ENCODE measurements around the gene PNMA6F. TPM values are rescaled to one million over a fixed set of nuclear protein-coding genes. Genes with fewer than 3 reads are reported as not detected.
"Not testable (repeated sequence)": the region's sequence is repeated elsewhere in the genome, so short reads cannot be mapped to it uniquely, and the experiment has no call there.

Gene PNMA6F
- total RNA-seq, 1 experiment from 2014 or later: not detected

GRCh38 chrX:153302796-153303195 is 18.8 kb downstream of the PNMA6F start:
- H3K9me3 ChIP-seq (ENCODE audit: low read length): no peaks in the 10 kb centered on the region

GRCh38 chrX:153301746-153302145 is 19.8 kb downstream of the PNMA6F start:
- Histone ChIP-seq H3K4me2 (ENCODE audit: low read depth, low read length, poor library complexity, severe bottlenecking) (no peak overlapping the region), H2AFZ (ENCODE audit: low read length) (no peak overlapping the region), H3K9me3 (ENCODE audit: low read length) (no peaks in the 10 kb centered on the region), H3K9ac (ENCODE audit: low read length) (no peak overlapping the region), H3K4me1 (ENCODE audit: low read length) (no peaks in the 10 kb centered on the region), H3K36me3 (ENCODE audit: insufficient read depth, low read length) (no peaks in the 10 kb centered on the region), H3K27ac (ENCODE audit: low read length) (no peak overlapping the region), H3K79me2 (ENCODE audit: low read length) (no peaks in the 10 kb centered on the region), H4K20me1 (ENCODE audit: insufficient read depth, low read depth, low read length) (no peaks in the 10 kb centered on the region), H3K27me3 (ENCODE audit: low read length) (no peaks in the 10 kb centered on the region), H3K9me2 (replicated peaks; ENCODE audit: insufficient read depth, low read length) (no peaks in the 10 kb centered on the region), H3K4me3 (ENCODE audit: low read length) (no peak overlapping the region)
- DNase-seq: no peak

More at GRCh38 chrX:153302796-153303195, 18.8 kb downstream of the PNMA6F start:
- Histone ChIP-seq H3K4me2 (ENCODE audit: low read depth, low read length, poor library complexity, severe bottlenecking) (no peak overlapping the region), H3K4me1 (ENCODE audit: low read length) (no peaks in the 10 kb centered on the region), H4K20me1 (ENCODE audit: insufficient read depth, low read depth, low read length) (no peaks in the 10 kb centered on the region), H3K4me3 (ENCODE audit: low read length) (no peak overlapping the region), H3K9me2 (replicated peaks; ENCODE audit: insufficient read depth, low read length) (no peaks in the 10 kb centered on the region), H3K79me2 (ENCODE audit: low read length) (no peaks in the 10 kb centered on the region), H3K9ac (ENCODE audit: low read length) (no peak overlapping the region), H3K27me3 (ENCODE audit: low read length) (no peaks in the 10 kb centered on the region), H3K36me3 (ENCODE audit: insufficient read depth, low read length) (no peaks in the 10 kb centered on the region), H3K27ac (ENCODE audit: low read length) (no peak overlapping the region), H2AFZ (ENCODE audit: low read length) (no peak overlapping the region)
- DNase-seq: no peak

- no peaks in the 10 kb centered on the region for H3K4me1 ChIP-seq (ENCODE audit: low read length)
Measured at GRCh38 chrX:153299855-153300254, 21.7 kb downstream of the PNMA6F start.

DNA sequence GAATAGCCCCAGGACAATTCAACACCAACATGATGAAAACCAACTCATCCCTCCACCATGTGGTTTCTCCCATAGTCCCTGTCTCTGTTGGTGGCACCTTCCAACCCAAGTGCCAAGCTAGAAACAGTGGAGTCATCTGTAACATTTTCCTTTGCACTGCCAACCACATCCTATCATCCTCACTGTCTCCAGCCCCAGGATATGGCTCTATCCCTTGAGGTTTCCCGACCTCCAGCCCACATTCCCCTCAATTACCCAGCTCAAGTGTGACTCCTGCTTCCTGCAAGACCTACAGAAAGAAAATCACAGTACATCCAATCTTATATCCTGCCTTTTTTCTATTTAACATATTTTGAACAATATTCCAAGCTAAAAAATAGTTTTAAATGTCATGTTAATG is 24.2 kb downstream of the PNMA6F start:
- H2AFZ ChIP-seq (ENCODE audit: low read length): no peak overlapping the region
- H3K79me2 ChIP-seq (ENCODE audit: low read length): no peaks in the 10 kb centered on the region
- DNase-seq: no peak
- no peaks in the 10 kb centered on the region for H3K9me3 ChIP-seq (ENCODE audit: low read length)
- no peaks in the 10 kb centered on the region for H3K27me3 ChIP-seq (ENCODE audit: low read length)
- no peak overlapping the region for H3K27ac ChIP-seq (ENCODE audit: low read length)
- H3K4me1 ChIP-seq (ENCODE audit: low read length): no peaks in the 10 kb centered on the region
- H3K9me2 ChIP-seq (replicated peaks; ENCODE audit: insufficient read depth, low read length): no peaks in the 10 kb centered on the region
- no peak overlapping the region for H3K9ac ChIP-seq (ENCODE audit: low read length)
- no peak overlapping the region for H3K4me2 ChIP-seq (ENCODE audit: low read depth, low read length, poor library complexity, severe bottlenecking)
- H3K36me3 ChIP-seq (ENCODE audit: insufficient read depth, low read length): no peaks in the 10 kb centered on the region
- no peak overlapping the region for H3K4me3 ChIP-seq (ENCODE audit: low read length)
- no peaks in the 10 kb centered on the region for H4K20me1 ChIP-seq (ENCODE audit: insufficient read depth, low read depth, low read length)

More at GRCh38 chrX:153299855-153300254, 21.7 kb downstream of the PNMA6F start:
- Histone ChIP-seq H3K9me2 (replicated peaks; ENCODE audit: insufficient read depth, low read length) (no peaks in the 10 kb centered on the region), H3K79me2 (ENCODE audit: low read length) (no peaks in the 10 kb centered on the region), H3K4me3 (ENCODE audit: low read length) (no peak overlapping the region), H3K9me3 (ENCODE audit: low read length) (no peaks in the 10 kb centered on the region), H3K27ac (ENCODE audit: low read length) (no peak overlapping the region), H3K9ac (ENCODE audit: low read length) (no peak overlapping the region), H3K4me2 (ENCODE audit: low read depth, low read length, poor library complexity, severe bottlenecking) (no peak overlapping the region), H3K36me3 (ENCODE audit: insufficient read depth, low read length) (no peaks in the 10 kb centered on the region), H3K27me3 (ENCODE audit: low read length) (no peaks in the 10 kb centered on the region), H2AFZ (ENCODE audit: low read length) (no peak overlapping the region), H4K20me1 (ENCODE audit: insufficient read depth, low read depth, low read length) (no peaks in the 10 kb centered on the region)
- no peak for DNase-seq

- not testable (repeated sequence) for H3K4me1 ChIP-seq (ENCODE audit: low read length); H3K9me3 ChIP-seq (ENCODE audit: low read length); H3K4me3 ChIP-seq (ENCODE audit: low read length); H3K27me3 ChIP-seq (ENCODE audit: low read length); H3K9ac ChIP-seq (ENCODE audit: low read length); H4K20me1 ChIP-seq (ENCODE audit: insufficient read depth, low read depth, low read length); H2AFZ ChIP-seq (ENCODE audit: low read length); H3K4me2 ChIP-seq (ENCODE audit: low read depth, low read length, poor library complexity, severe bottlenecking); H3K9me2 ChIP-seq (replicated peaks; ENCODE audit: insufficient read depth, low read length); H3K27ac ChIP-seq (ENCODE audit: low read length); H3K79me2 ChIP-seq (ENCODE audit: low read length); H3K36me3 ChIP-seq (ENCODE audit: insufficient read depth, low read length); DNase-seq
Measured at GRCh38 chrX:153293485-153294071, 28.0 kb downstream of the PNMA6F start.

DNA sequence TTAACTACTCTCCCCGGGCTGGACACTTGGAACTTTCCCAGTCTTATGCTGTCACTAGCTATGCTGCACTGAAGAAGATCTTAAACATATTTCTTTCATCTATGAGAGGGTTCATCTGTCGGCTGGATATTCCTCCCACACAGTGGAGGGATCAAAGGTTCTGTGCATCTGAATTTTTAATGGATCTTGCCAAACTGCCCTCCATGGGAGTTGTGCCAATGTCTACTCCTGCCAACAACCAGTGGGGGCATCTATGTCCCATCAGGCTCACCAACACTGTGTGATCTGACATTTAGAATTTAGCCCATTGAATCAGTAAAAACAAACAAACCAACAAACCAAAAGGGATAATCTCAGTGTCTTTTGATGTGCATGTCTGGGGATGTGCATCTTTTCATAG is 32.8 kb downstream of the PNMA6F start:
- H2AFZ ChIP-seq (ENCODE audit: low read length); H3K4me3 ChIP-seq (ENCODE audit: low read length); H3K9me2 ChIP-seq (replicated peaks; ENCODE audit: insufficient read depth, low read length); DNase-seq; H3K9ac ChIP-seq (ENCODE audit: low read length); H4K20me1 ChIP-seq (ENCODE audit: insufficient read depth, low read depth, low read length); H3K9me3 ChIP-seq (ENCODE audit: low read length); H3K4me1 ChIP-seq (ENCODE audit: low read length); H3K27ac ChIP-seq (ENCODE audit: low read length); H3K79me2 ChIP-seq (ENCODE audit: low read length); H3K27me3 ChIP-seq (ENCODE audit: low read length); H3K4me2 ChIP-seq (ENCODE audit: low read depth, low read length, poor library complexity, severe bottlenecking); H3K36me3 ChIP-seq (ENCODE audit: insufficient read depth, low read length): not testable (repeated sequence)

- not testable (repeated sequence) for H3K27me3 ChIP-seq (ENCODE audit: low read length); H3K4me1 ChIP-seq (ENCODE audit: low read length); H3K79me2 ChIP-seq (ENCODE audit: low read length); H3K4me2 ChIP-seq (ENCODE audit: low read depth, low read length, poor library complexity, severe bottlenecking); H4K20me1 ChIP-seq (ENCODE audit: insufficient read depth, low read depth, low read length); DNase-seq; H3K9ac ChIP-seq (ENCODE audit: low read length); H3K9me2 ChIP-seq (replicated peaks; ENCODE audit: insufficient read depth, low read length); H2AFZ ChIP-seq (ENCODE audit: low read length); H3K27ac ChIP-seq (ENCODE audit: low read length); H3K9me3 ChIP-seq (ENCODE audit: low read length); H3K4me3 ChIP-seq (ENCODE audit: low read length); H3K36me3 ChIP-seq (ENCODE audit: insufficient read depth, low read length)
Measured at GRCh38 chrX:153285678-153286077, 35.9 kb downstream of the PNMA6F start.

GRCh38 chrX:153283982-153284381 is 37.6 kb downstream of the PNMA6F start:
- H2AFZ ChIP-seq (ENCODE audit: low read length); H3K4me2 ChIP-seq (ENCODE audit: low read depth, low read length, poor library complexity, severe bottlenecking); H3K27me3 ChIP-seq (ENCODE audit: low read length); H3K9ac ChIP-seq (ENCODE audit: low read length); H3K27ac ChIP-seq (ENCODE audit: low read length); DNase-seq; H3K4me1 ChIP-seq (ENCODE audit: low read length); H3K4me3 ChIP-seq (ENCODE audit: low read length); H3K79me2 ChIP-seq (ENCODE audit: low read length); H3K9me3 ChIP-seq (ENCODE audit: low read length); H3K9me2 ChIP-seq (replicated peaks; ENCODE audit: insufficient read depth, low read length); H4K20me1 ChIP-seq (ENCODE audit: insufficient read depth, low read depth, low read length); H3K36me3 ChIP-seq (ENCODE audit: insufficient read depth, low read length): not testable (repeated sequence)

- not testable (repeated sequence) for H3K4me1 ChIP-seq (ENCODE audit: low read length); H2AFZ ChIP-seq (ENCODE audit: low read length); H3K36me3 ChIP-seq (ENCODE audit: insufficient read depth, low read length); H3K4me3 ChIP-seq (ENCODE audit: low read length); H3K9me3 ChIP-seq (ENCODE audit: low read length); H3K9me2 ChIP-seq (replicated peaks; ENCODE audit: insufficient read depth, low read length); H3K79me2 ChIP-seq (ENCODE audit: low read length); H3K27me3 ChIP-seq (ENCODE audit: low read length); H3K4me2 ChIP-seq (ENCODE audit: low read depth, low read length, poor library complexity, severe bottlenecking); H3K27ac ChIP-seq (ENCODE audit: low read length); H4K20me1 ChIP-seq (ENCODE audit: insufficient read depth, low read depth, low read length); DNase-seq; H3K9ac ChIP-seq (ENCODE audit: low read length)
Measured at GRCh38 chrX:153281784-153282183, 39.8 kb downstream of the PNMA6F start.
